SK-N-SH treated with all-trans-retinoic acid at 6 μM for 48 hours (cell line): ENCODE results near the gene CCNL2.

Experiments
- ARNTL ChIP-seq: fragments of 450-650 bp; formaldehyde crosslinking; IDR thresholded peaks from 2 replicates; pipeline ENCODE4 v1.5.0; 2020; ENCODE audit warnings: low read depth, mild to moderate bottlenecking, moderate library complexity, borderline replicate concordance
- CREB5 ChIP-seq: fragments of 250-450 bp; sonication (Bioruptor Pico); IDR thresholded peaks from 2 replicates; pipeline ENCODE4 v1.5.1; 2020; ENCODE audit warnings: low read depth, mild to moderate bottlenecking, moderate library complexity
- CSRNP3 ChIP-seq: fragments of 250-450 bp; sonication (Bioruptor Pico); IDR thresholded peaks from 2 replicates; pipeline ENCODE4 v1.5.1; 2021; ENCODE audit warnings: mild to moderate bottlenecking, moderate library complexity
- RARB ChIP-seq: fragments of 250-450 bp; sonication (Bioruptor Pico); IDR thresholded peaks from 2 replicates; pipeline ENCODE4 v1.8.0; 2021; ENCODE audit warnings: mild to moderate bottlenecking, moderate library complexity
- TOX ChIP-seq: fragments of 250-450 bp; sonication (Bioruptor Pico); IDR thresholded peaks from 2 replicates; pipeline ENCODE4 v1.8.0; 2021; ENCODE audit warnings: mild to moderate bottlenecking, moderate library complexity, borderline replicate concordance
- ZC3H10 ChIP-seq: fragments of 250-450 bp; sonication (Bioruptor Pico); IDR thresholded peaks from 2 replicates; pipeline ENCODE4 v1.5.1; 2021; ENCODE audit warnings: mild to moderate bottlenecking, moderate library complexity
- ZFP3 ChIP-seq: fragments of 250-450 bp; sonication (Bioruptor Pico); IDR thresholded peaks from 2 replicates; pipeline ENCODE4 v1.5.0; 2020; ENCODE audit warnings: mild to moderate bottlenecking, moderate library complexity
- ZFP30 ChIP-seq: fragments of 450-650 bp; formaldehyde crosslinking; IDR thresholded peaks from 2 replicates; pipeline ENCODE4 v1.5.0; 2022; ENCODE audit warnings: mild to moderate bottlenecking, moderate library complexity
- ZNF565 ChIP-seq: fragments of 450-650 bp; formaldehyde crosslinking; conservative IDR thresholded peaks from 2 replicates; pipeline ENCODE4 v1.5.0; 2020; ENCODE audit warnings: low read depth, mild to moderate bottlenecking, moderate library complexity
- ZNF8 ChIP-seq: fragments of 450-650 bp; formaldehyde crosslinking; IDR thresholded peaks from 2 replicates; pipeline ENCODE4 v1.5.0; 2020; ENCODE audit warnings: mild to moderate bottlenecking, moderate library complexity
- TF ChIP-seq, protein P1 (sequence below): fragments of 250-450 bp; sonication (Bioruptor Pico); IDR thresholded peaks from 2 replicates; pipeline ENCODE4 v1.8.0; 2020; ENCODE audit warnings: mild to moderate bottlenecking, moderate library complexity, borderline replicate concordance
- TF ChIP-seq, protein P2 (sequence below): fragments of 250-450 bp; sonication (Bioruptor Pico); IDR thresholded peaks from 2 replicates; pipeline ENCODE4 v1.8.0; 2021; ENCODE audit warnings: low read depth, mild to moderate bottlenecking, moderate library complexity, borderline replicate concordance
- TF ChIP-seq, protein P3 (sequence below): fragments of 250-450 bp; sonication (Bioruptor Pico); IDR thresholded peaks from 2 replicates; pipeline ENCODE4 v1.5.0; 2020; ENCODE audit warnings: mild to moderate bottlenecking, moderate library complexity

DNA sequence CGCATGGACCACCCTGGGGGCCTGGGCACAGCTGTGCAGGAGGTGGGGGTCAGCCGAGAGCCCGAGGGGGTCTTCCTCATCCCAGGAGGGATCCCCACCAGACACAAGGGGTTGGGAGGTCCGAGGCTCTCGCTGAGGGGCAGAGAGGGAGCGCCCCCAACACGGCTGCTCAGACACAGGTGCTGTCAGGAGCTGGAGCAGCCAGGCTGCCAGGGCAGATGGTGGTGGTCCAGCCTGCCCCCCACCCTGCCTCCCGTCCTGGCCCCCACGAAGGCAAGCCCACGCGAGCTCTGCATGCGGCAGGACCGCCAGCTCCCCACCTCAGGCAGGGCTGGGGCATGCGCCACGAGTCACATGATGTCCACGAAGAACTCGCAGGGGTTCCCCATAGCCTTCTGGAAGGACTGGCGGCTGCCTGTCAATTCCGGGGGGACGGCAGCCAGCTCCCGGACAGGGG lies 63.3 kb downstream of the CCNL2 start:
- TF ChIP-seq CREB5 (no peak), ZFP30 (CRISPR knock-in tag) (no peak), TOX (no peak), ARNTL (CRISPR knock-in tag) (no peak), ZFP3 (CRISPR knock-in tag) (no peak), ZNF565 (CRISPR knock-in tag) (no peak), ZC3H10 (no peak), ZNF8 (no peak), CSRNP3 (CRISPR knock-in tag) (no peak), RARB (CRISPR knock-in tag) (no peak)
- TF ChIP-seq, protein P1, sequence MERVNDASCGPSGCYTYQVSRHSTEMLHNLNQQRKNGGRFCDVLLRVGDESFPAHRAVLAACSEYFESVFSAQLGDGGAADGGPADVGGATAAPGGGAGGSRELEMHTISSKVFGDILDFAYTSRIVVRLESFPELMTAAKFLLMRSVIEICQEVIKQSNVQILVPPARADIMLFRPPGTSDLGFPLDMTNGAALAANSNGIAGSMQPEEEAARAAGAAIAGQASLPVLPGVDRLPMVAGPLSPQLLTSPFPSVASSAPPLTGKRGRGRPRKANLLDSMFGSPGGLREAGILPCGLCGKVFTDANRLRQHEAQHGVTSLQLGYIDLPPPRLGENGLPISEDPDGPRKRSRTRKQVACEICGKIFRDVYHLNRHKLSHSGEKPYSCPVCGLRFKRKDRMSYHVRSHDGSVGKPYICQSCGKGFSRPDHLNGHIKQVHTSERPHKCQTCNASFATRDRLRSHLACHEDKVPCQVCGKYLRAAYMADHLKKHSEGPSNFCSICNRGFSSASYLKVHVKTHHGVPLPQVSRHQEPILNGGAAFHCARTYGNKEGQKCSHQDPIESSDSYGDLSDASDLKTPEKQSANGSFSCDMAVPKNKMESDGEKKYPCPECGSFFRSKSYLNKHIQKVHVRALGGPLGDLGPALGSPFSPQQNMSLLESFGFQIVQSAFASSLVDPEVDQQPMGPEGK = no peak
- TF ChIP-seq, protein P2, sequence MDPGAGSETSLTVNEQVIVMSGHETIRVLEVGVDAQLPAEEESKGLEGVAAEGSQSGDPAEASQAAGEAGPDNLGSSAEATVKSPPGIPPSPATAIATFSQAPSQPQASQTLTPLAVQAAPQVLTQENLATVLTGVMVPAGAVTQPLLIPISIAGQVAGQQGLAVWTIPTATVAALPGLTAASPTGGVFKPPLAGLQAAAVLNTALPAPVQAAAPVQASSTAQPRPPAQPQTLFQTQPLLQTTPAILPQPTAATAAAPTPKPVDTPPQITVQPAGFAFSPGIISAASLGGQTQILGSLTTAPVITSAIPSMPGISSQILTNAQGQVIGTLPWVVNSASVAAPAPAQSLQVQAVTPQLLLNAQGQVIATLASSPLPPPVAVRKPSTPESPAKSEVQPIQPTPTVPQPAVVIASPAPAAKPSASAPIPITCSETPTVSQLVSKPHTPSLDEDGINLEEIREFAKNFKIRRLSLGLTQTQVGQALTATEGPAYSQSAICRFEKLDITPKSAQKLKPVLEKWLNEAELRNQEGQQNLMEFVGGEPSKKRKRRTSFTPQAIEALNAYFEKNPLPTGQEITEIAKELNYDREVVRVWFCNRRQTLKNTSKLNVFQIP (CRISPR knock-in tag) = no peak
- TF ChIP-seq, protein P3, sequence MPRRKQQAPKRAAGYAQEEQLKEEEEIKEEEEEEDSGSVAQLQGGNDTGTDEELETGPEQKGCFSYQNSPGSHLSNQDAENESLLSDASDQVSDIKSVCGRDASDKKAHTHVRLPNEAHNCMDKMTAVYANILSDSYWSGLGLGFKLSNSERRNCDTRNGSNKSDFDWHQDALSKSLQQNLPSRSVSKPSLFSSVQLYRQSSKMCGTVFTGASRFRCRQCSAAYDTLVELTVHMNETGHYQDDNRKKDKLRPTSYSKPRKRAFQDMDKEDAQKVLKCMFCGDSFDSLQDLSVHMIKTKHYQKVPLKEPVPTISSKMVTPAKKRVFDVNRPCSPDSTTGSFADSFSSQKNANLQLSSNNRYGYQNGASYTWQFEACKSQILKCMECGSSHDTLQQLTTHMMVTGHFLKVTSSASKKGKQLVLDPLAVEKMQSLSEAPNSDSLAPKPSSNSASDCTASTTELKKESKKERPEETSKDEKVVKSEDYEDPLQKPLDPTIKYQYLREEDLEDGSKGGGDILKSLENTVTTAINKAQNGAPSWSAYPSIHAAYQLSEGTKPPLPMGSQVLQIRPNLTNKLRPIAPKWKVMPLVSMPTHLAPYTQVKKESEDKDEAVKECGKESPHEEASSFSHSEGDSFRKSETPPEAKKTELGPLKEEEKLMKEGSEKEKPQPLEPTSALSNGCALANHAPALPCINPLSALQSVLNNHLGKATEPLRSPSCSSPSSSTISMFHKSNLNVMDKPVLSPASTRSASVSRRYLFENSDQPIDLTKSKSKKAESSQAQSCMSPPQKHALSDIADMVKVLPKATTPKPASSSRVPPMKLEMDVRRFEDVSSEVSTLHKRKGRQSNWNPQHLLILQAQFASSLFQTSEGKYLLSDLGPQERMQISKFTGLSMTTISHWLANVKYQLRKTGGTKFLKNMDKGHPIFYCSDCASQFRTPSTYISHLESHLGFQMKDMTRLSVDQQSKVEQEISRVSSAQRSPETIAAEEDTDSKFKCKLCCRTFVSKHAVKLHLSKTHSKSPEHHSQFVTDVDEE (CRISPR knock-in tag) = no peak
